ENCODE results near the gene RASAL2.

- TF ChIP-seq, protein P1, sequence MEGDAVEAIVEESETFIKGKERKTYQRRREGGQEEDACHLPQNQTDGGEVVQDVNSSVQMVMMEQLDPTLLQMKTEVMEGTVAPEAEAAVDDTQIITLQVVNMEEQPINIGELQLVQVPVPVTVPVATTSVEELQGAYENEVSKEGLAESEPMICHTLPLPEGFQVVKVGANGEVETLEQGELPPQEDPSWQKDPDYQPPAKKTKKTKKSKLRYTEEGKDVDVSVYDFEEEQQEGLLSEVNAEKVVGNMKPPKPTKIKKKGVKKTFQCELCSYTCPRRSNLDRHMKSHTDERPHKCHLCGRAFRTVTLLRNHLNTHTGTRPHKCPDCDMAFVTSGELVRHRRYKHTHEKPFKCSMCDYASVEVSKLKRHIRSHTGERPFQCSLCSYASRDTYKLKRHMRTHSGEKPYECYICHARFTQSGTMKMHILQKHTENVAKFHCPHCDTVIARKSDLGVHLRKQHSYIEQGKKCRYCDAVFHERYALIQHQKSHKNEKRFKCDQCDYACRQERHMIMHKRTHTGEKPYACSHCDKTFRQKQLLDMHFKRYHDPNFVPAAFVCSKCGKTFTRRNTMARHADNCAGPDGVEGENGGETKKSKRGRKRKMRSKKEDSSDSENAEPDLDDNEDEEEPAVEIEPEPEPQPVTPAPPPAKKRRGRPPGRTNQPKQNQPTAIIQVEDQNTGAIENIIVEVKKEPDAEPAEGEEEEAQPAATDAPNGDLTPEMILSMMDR (IDR thresholded peaks at IDR 0.05), result no peak
- no peak for TF ChIP-seq POLR2A (IDR thresholded peaks at IDR 0.05)
Observed at GRCh38 chr1:178057141-178057765, 36.7 kb upstream of the RASAL2 start.
